Thymus (tissue), 11 donors: ENCODE measurements around the gene FRMD4B. TPM values are rescaled to one million over a fixed set of nuclear protein-coding genes. Genes with fewer than 3 reads are reported as not detected.
"Not testable (repeated sequence)": the region's sequence is repeated elsewhere in the genome, so short reads cannot be mapped to it uniquely, and the experiment has no call there.

Experiments used
- DNase-seq, 9 donors: peaks; one replicate each; pipeline ENCODE4 v3.0.0-alpha.2; 2013; ENCODE audit warnings: low spot score in 9 of 9, low read depth in 6 of 9, missing footprints in 1 of 9
- H3K27ac ChIP-seq, 2 donors: one replicate each; pipeline ENCODE4 v1.5.1; 2013; ENCODE audit warnings: control low read depth in 1 of 2, low read depth in 1 of 2, low read length in 1 of 2, mild to moderate bottlenecking in 1 of 2, moderate library complexity in 1 of 2
- H3K27me3 ChIP-seq, 2 donors: one replicate each; pipeline ENCODE4 v1.5.1; 2013; ENCODE audit warnings: low read length in 1 of 2; ENCODE audit not compliant: control insufficient read depth in 2 of 2, insufficient read depth in 1 of 2
- H3K36me3 ChIP-seq, 2 donors: one replicate each; pipeline ENCODE4 v1.5.1; 2013; ENCODE audit warnings: low read length in 1 of 2, mild to moderate bottlenecking in 1 of 2, moderate library complexity in 1 of 2; ENCODE audit not compliant: control insufficient read depth in 2 of 2, insufficient read depth in 2 of 2
- H3K4me1 ChIP-seq, 2 donors: one replicate each; pipeline ENCODE4 v1.5.1; 2013; ENCODE audit warnings: low read length in 2 of 2; ENCODE audit not compliant: control insufficient read depth in 2 of 2, insufficient read depth in 2 of 2
- H3K4me3 ChIP-seq, 2 donors: one replicate each; pipeline ENCODE4 v1.5.1; 2013; ENCODE audit warnings: low read length in 2 of 2, control low read depth in 1 of 2, mild to moderate bottlenecking in 1 of 2
- H3K9me3 ChIP-seq, 2 donors: one replicate each; pipeline ENCODE4 v1.5.1; 2013; ENCODE audit warnings: low read length in 1 of 2, mild to moderate bottlenecking in 1 of 2; ENCODE audit not compliant: control insufficient read depth in 2 of 2, insufficient read depth in 1 of 2
- WGBS: extraction: QIAGEN DNeasy Blood & Tissue Kit; methylation state at CpG from one replicate; pipeline ENCODE4 v1.1.7; 2013; 5-methylcytosine and 5-hydroxymethylcytosine counted together
- polyA plus RNA-seq: library from polyadenylated mRNA; stranded (reverse); fragments of 200-250 nt; gene quantifications from one replicate; pipeline ENCODE4 v1.2.3, GENCODE V29; 2013
- total RNA-seq: library from RNA; stranded (reverse); fragments of 120-200 nt; gene quantifications from one replicate; pipeline ENCODE4 v1.2.4, GENCODE V29; 2013
- donor health status: healthy.

Gene FRMD4B
- total and polyA plus RNA-seq, 2 donors = 12.8 to 21.7 TPM

DNA sequence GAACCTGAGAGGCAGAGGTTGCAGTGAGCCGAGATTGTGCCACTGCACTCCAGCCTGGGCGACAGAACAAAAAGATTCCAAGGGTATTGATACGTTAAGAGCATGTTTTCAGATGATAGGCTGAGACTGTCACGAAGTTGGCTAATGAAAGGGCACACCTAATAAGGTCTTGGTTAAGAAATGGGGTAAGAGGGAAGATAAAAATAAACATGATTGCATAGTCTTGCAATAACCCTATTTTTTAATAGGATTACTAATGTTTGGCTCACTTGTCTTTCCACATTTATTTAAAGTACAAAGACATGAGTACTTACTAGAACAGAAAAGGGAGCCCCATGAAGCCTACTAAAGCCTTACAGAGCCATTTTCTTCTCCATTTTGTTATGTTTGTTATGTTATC lies 109.0 kb downstream of the FRMD4B start:
- H3K4me1 ChIP-seq = no peaks in the 10 kb centered on the region
- no peak overlapping the region for H3K27ac ChIP-seq
- no peak for DNase-seq
- no peaks in the 10 kb centered on the region for H3K27me3 ChIP-seq
- no peak overlapping the region for H3K4me3 ChIP-seq
- H3K9me3 ChIP-seq = no peaks in the 10 kb centered on the region
- H3K36me3 ChIP-seq = peaks cover 0 to 4% of the 10 kb centered on the region in 2 donors
- 97% methylated on average over 4 of the region's 4 CpGs for WGBS

DNA sequence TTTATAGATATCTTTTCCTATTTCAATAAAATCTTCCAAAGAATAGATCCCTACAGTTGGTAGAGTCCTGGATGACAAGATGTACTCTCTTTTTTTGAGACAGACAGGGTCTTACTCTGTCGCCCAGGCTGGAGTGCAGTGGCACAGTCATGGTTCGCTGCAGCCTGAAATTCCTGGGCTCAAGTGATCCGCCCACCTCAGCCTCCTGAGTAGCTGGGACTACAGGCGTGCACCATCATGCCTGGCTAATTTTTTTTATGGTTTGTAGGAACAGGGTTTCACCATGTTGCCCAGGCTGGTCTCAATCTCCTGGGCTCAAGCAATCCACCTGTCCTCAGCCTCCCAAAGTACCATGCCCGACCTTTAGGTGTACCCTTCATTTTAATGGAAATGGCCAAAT lies 109.7 kb downstream of the FRMD4B start:
- not testable (repeated sequence) for H3K27ac ChIP-seq, H3K27me3 ChIP-seq, H3K9me3 ChIP-seq, H3K36me3 ChIP-seq, H3K4me3 ChIP-seq, DNase-seq, H3K4me1 ChIP-seq
- WGBS = 98% methylated on average over 5 of the region's 5 CpGs

DNA sequence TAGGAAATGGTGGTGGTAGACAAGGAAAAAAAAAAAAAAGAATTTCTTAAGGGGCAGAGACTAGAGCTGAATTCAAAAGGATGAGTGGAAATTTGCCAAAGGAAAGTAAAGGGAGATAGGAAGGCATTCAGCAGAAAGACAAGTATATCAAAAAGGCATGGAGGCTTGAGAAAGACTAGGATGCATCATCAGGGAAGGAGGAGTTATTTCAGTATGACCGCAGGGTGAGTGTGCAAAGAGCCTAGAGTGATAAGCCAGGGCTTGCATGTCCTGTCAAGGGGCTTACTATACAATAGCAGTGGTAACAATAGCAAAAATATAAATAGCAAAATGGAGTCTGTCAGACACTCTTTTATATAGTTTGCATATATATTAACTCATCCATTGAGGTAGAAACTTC lies 112.0 kb downstream of the FRMD4B start:
- 100% methylated on average over 1 of the region's 1 CpG for WGBS
- H3K27me3 ChIP-seq = no peaks in the 10 kb centered on the region

DNA sequence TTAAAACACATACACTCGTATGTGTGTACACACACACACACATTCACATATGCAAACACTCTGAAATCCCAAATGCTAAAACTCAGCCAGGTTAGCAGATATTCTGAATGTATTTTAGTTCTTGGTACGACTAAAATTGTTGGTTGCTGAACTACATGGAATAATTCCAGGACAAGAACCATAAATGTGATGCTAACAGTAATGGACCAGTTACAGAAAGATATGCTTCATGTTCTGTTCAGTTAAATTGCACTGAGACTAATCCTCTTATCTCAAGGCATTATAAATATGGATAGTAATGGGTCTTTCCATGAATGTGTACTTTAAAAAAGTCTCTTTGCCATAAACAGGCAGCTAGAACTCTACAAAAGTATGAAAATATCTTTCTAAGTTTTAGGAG lies 113.3 kb downstream of the FRMD4B start:
- Histone ChIP-seq H3K36me3 (no peaks in the 10 kb centered on the region), H3K4me1 (no peaks in the 10 kb centered on the region), H3K27ac (no peak overlapping the region), H3K27me3 (no peaks in the 10 kb centered on the region), H3K9me3 (no peaks in the 10 kb centered on the region), H3K4me3 (no peak overlapping the region)
- DNase-seq = no peak
- WGBS = 94% methylated on average over 2 of the region's 2 CpGs

More for the DNA sequence above, 112.0 kb downstream of the FRMD4B start:
- Histone ChIP-seq H3K9me3 (no peaks in the 10 kb centered on the region), H3K27ac (no peak overlapping the region), H3K36me3 (no peaks in the 10 kb centered on the region), H3K4me1 (no peaks in the 10 kb centered on the region), H3K4me3 (no peak overlapping the region)
- no peak for DNase-seq

DNA sequence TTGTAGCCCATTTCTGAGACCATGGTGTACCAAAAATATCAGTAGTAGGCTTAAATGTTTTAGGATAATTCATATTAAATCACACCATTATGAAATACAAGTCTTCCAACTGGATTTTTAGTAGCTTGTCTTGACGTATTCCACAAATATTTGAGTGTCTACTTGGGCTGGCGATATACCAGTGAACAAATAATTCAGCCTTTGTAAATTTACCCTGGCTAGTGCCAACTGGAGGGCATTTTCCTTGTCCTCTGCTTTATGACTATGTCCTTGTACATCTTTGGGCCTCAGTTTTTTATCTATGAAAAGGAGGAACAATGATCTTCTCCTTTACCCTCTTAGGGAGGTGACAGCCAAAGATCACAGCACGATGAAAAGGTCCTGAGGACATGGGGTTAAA lies 114.8 kb downstream of the FRMD4B start:
- no peak for DNase-seq
- WGBS = 96% methylated on average over 3 of the region's 3 CpGs
- no peaks in the 10 kb centered on the region for H3K27me3 ChIP-seq
- H3K4me1 ChIP-seq = no peaks in the 10 kb centered on the region
- H3K9me3 ChIP-seq = no peaks in the 10 kb centered on the region
- H3K36me3 ChIP-seq = no peaks in the 10 kb centered on the region
- no peak overlapping the region for H3K27ac ChIP-seq
- H3K4me3 ChIP-seq = no peak overlapping the region

DNA sequence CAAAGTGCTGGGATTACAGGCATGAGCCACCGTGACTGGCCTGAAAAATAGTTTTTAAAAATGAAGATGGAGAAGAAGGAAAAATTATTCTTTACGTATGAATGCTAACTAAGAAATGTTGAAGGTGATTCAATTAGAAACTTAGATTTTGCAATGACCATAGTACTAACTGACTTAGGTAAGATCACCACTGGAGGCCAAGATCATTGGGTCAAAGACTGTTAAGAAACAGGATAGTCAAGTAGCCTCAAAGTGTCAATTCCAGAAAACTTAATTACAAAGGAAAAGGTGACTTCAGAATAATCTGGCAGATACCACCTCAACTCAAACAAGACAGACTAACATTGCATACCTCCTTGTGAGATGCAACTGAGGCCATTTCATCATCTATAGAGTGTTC lies 119.3 kb downstream of the FRMD4B start:
- no peak for DNase-seq
- Histone ChIP-seq H3K27me3 (no peaks in the 10 kb centered on the region), H3K27ac (no peak overlapping the region), H3K4me1 (no peaks in the 10 kb centered on the region), H3K9me3 (no peaks in the 10 kb centered on the region), H3K36me3 (no peaks in the 10 kb centered on the region), H3K4me3 (no peak overlapping the region)
- WGBS = 98% methylated on average over 2 of the region's 2 CpGs

DNA sequence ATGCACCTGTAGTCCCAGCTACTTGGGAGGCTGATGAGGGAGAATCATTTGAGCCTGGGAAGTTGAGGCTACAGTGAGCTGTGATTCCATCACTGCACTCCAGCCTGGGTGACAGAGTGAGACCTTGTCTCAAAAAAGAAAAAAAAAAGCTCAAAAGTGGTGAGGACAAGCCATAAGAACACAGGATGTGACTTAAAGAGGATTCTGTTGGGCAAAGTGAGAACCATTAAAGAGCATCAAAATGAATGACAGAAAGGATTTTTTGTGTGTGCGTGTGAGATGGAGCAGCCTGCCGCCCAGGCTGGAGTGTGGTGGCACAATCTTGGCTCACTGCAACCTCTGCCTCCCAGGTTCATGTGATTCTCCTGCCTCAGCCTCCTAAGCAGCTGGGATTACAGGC lies 119.8 kb downstream of the FRMD4B start:
- DNase-seq, H3K4me1 ChIP-seq, H3K4me3 ChIP-seq, H3K27ac ChIP-seq, H3K36me3 ChIP-seq, H3K9me3 ChIP-seq, H3K27me3 ChIP-seq: not testable (repeated sequence)
- WGBS = 99% methylated on average over 2 of the region's 2 CpGs

DNA sequence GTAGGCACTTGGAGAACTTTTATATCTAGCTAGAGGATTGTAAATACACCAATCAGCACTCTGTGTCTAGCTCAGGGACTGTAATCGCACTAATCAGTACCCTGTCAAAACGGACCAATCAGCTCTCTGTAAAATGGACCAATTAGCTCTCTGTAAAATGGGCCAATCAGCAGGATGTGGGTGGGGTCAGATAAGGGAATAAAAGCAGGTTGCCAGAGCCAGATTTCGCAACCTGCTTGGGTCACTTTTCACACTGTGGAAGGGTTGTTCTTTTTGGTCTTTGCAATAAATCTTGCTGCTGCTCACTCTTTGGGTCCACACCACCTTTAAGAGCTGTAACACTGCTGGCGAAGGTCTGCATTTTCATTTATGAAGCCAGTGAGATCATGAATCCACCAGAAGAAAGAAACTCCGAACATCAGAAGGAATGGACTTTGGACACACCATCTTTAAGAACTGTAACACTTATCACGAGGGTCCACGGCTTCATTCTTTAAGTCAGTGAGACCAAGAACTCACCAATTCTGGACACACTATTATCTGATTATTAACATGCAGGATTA lies 125.0 kb downstream of the FRMD4B start:
- WGBS = 98% methylated on average over 7 of the region's 7 CpGs

DNA sequence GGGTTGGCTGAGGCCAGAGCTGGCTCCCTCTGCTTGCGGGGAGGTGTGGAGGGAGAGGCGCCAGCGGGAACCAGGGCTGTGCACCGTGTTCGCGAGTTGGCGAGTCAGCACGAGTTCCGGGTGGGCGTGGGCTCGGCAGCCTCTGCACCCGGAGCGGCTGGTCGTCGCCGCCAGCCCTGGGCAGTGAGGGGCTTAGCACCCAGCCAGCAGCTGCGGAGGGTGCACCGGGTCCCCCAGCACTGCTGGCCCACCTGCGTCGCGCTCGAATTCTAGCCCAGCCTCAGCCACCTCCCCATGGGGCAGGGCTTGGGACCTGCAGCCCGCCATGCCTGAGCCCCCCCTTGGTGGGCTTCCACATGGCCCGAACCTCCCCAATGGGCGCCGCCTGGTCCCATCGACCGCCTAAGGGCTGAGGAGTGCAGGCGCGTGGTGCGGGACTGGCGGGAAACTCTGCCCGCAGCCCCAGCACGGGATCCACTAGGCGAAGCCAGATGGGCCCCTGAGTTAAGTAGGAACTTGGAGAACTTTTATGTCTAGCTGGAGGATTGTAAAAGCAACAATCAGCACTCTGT lies 125.6 kb downstream of the FRMD4B start:
- Histone ChIP-seq H3K4me3 (no peak overlapping the region), H3K9me3 (no peaks in the 10 kb centered on the region), H3K27me3 (no peaks in the 10 kb centered on the region), H3K4me1 (peaks cover 3 to 8% of the 10 kb centered on the region in 2 donors), H3K36me3 (no peaks in the 10 kb centered on the region), H3K27ac (no peak overlapping the region)
- no peak for DNase-seq
- 96% methylated on average over 35 of the region's 35 CpGs for WGBS

More for the DNA sequence above, 125.0 kb downstream of the FRMD4B start:
- H3K4me1 ChIP-seq, H3K36me3 ChIP-seq, H3K27me3 ChIP-seq, H3K27ac ChIP-seq, DNase-seq, H3K4me3 ChIP-seq, H3K9me3 ChIP-seq: not testable (repeated sequence)
